Stimulated activated naive CD4-positive, alpha-beta T cell treated with Interleukin-2 at 50 U/mL for 16 hours (primary cell): ENCODE results near the gene JAGN1.
"Not testable (repeated sequence)": the region's sequence is repeated elsewhere in the genome, so short reads cannot be mapped to it uniquely, and the experiment has no call there.

Source experiments
- DNase-seq: peaks from one replicate; lab custom pipeline; 2025; lab: John Stamatoyannopoulos, UW

Gene JAGN1

GRCh38 chr3:9890249-9891071 lies at the start of gene JAGN1:
TSS of gene JAGN1 (plus strand) at chr3:9890610. CDS start at chr3:9890723, 113 bp downstream.
- DNase-seq, result peak; percentile 87

DNA sequence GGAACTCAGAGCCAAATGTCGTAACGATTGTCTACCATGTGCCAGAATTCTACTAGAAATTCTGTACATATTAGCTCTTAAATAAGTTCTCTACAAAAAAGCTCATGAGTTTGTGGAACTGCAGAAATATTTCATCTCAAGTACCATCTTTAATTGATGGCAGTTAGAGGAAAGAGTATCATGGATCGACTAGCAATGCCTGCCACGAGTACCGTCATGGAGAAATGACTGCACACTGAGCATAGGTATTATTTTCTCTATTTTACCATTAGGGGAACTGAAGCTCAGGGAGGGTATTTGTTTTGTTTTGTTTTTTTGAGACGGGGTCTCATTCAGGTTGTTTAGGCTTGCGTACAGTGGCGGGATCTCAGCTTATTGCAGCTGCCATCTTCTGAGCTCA lies 49.4 kb upstream of the JAGN1 start:
- DNase-seq, result no peak

DNA sequence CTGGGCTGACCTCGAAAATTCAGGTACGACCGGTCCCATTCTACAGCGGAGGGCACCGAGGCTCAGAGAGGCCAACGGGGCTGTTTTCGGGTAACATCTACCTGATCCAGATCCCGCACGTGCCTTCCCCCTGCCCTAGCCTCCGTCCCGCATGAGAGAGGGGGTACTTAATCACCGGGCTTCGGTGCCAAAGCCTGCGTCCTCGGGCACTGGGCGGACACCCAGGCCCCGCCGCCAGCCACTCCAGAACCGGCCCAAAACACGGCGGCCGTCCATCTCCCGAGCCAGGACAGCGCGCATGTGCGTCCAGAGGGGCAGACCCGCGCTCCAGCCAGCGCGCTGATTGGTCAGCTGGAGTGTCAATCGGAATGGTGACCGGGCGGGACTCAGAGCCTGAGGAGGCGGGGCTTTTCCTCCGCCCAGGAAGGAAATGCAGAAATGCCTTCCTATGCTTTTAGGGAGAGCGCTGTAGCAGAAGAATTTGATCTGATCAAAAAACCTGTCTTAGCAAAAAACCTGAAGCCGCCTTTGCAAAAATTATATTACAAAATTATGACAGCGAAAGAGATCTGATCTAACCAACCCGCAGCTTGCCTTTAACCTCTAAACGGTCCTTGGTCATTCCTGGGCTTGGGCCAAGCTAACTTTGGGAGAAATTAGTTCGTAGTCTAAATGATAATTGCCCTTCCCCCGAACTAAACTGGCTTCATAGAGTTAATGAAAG lies 46.5 kb upstream of the JAGN1 start, which contains the start of gene RPUSD3:
Gene RPUSD3, minus strand, starts transcription at position 294 of the 724 bp plus-strand sequence. Its CDS starts 18 bp downstream, at position 276.
- DNase-seq, result peak; percentile 91

DNA sequence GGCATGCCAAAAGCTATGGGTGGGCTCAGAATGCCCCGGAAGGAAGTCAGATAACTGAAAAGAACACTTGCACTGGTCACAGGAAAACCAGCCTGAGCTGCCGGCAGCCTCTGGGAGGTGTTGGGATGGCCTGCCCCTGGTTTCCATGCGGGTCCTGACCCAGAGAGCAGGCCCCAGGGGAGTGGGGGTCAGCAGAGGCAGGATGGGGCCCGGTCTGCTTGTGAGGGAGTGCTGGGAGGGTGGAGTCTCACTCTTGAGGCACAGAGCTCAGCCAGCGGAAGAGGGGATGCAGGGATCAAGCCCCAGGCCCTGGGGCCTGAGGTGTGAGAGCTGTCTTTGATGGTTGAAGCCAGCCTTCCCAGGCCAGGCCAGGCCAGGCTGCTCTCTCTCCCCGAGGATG lies 44.2 kb upstream of the JAGN1 start:
- no peak for DNase-seq

DNA sequence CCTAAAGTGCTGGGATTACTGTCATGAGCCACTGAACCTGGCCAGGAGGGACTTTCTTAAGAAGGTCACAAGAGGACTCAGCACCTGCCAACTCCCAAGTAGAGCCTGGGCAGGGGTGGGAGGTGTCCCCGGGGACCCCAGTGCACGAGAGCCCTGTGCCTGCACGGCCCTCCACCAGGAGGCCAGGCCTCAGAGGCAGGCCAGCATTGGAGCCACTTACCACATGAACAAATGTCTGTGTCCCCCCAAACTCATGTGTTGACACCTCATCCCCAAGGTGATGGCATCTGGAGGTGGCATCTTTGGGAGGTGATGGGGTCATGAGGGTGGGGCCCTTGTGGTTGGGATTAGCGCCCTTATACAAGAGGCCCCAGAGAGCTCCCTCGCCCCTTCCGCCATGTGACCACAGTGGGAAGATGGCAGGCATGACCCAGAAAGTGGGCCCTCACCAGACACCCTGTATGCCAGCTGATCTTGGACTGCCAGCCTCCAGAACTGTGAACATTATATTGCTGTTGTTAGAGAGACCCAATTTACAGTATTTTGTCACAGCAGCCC lies 43.4 kb upstream of the JAGN1 start:
- no peak for DNase-seq

DNA sequence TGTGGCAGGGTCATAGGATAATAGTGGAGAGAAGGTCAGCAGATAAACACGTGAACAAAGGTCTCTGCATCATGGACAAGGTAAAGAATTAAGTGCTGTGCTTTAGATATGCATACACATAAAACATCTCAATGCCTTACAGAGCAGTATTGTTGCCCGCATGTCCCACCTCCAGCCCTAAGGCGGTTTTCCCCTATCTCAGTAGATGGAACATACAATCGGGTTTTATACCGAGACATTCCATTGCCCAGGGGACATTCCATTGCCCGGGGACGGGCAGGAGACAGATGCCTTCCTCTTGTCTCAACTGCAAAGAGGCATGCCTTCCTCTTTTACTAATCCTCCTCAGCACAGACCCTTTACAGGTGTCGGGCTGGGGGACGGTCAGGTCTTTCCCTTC lies 42.5 kb upstream of the JAGN1 start:
- DNase-seq, result not testable (repeated sequence)

DNA sequence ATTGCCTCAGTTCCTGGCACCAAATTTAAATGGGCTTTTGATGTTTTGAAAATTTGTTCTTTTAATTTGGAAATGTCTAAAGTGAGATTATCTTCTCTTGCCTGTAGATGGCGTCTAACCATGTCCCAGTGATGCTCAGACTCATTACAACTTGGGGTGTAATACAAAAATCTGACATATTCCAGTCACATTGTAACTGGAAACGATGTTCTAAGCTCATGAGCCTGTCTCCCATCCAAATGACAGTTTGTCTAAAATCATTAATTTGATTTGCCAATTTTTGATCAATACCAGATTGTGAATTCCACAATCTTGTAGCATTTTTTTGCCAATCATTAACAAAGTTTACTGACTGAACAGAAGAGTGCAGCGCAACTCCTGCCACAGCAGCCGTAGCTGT lies 41.5 kb upstream of the JAGN1 start:
- not testable (repeated sequence) for DNase-seq

DNA sequence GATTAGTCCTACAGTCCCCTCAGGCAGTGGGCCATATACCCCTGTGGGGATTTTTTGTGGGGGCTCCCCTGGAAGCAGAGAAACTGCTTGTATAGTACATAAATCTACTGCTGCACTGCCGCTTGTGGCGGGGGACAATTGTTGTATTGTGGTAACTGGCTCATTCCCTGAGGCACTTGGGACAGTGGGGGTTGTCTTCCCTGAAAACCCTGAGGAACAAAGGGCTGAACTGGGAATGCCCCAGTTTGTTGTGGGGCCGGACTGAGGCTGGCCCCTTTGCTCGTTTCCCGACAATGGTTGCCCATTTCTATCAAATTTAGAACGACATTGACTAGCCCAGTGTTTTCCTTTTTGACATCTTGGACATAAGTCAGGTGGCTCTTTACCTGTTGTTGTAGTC lies 39.0 kb upstream of the JAGN1 start:
- DNase-seq, result not testable (repeated sequence)

DNA sequence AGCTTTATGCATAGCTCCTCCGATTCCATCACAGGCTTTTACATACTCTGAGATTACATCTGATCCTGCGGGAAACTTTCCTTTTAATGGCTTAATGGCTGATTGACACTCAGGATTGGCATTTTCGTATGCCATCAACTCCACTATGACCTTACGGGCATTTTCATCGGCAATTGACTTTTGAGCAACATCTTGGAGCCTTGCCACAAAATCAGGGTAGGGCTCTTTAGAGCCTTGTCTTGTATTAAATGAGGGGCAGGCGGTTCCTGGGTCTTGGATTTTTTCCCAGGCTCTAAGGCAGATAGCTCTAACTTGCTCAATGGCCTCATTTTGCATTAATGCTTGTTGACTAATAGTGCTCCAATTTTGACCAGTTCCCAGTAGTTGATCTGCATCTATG lies 38.5 kb upstream of the JAGN1 start:
- not testable (repeated sequence) for DNase-seq

- no peak for DNase-seq
These were observed 37.9 kb upstream of the JAGN1 start for GRCh38 chr3:9852528-9852927.

- DNase-seq, result not testable (repeated sequence)
These were observed 36.0 kb upstream of the JAGN1 start for GRCh38 chr3:9854291-9854940.

- DNase-seq, result no peak
These were observed 34.8 kb upstream of the JAGN1 start for GRCh38 chr3:9855594-9855993.

DNA sequence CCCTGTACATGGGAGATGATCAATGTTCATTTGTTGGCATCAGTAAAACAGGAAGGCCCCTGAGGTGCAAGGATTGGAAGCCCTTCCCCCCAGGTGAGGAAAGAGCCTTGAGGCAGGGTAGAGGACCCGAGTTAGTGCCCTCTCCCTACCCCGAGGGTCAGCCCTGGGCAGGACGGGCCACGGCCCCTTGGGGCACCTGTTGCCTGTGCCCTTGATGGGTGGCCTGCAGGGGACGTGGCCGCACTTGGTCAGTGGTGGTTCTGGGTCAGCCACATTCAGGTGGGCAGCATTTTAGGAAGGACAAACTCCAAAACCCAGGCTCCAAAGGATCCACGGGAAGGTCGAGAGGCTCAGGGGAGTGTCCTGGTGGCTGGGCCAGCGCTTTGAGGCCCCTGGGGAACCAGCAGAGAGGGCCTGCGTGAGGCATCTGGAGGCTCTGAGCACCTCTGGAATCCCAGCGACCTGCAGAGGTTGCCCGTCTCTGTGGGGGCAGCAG lies 30.8 kb upstream of the JAGN1 start:
- DNase-seq, result no peak

DNA sequence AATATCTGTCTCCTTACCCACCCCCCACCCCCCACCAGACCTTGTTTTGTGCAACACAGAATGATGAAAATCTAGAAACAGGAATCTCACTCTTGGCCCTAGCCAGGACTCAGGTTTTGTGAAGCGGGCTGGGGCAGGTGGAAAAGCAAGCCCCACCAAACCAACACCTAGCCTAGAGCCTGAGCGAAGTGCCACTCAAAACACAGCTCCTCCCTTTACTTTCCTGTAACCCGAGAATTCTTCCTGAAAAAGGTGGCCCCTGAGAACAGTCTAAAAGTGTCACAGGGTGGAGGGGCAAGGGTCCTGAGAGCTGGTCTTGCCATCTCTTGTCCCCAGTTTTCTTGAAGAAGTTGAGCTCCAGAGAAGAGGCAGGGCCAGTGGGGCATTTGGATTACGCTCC lies 29.2 kb upstream of the JAGN1 start:
- DNase-seq, result no peak

GRCh38 chr3:9861626-9862130 lies 28.7 kb upstream of the JAGN1 start:
- DNase-seq, result no peak

GRCh38 chr3:9862391-9863057 lies 27.9 kb upstream of the JAGN1 start:
- DNase-seq, result no peak

DNA sequence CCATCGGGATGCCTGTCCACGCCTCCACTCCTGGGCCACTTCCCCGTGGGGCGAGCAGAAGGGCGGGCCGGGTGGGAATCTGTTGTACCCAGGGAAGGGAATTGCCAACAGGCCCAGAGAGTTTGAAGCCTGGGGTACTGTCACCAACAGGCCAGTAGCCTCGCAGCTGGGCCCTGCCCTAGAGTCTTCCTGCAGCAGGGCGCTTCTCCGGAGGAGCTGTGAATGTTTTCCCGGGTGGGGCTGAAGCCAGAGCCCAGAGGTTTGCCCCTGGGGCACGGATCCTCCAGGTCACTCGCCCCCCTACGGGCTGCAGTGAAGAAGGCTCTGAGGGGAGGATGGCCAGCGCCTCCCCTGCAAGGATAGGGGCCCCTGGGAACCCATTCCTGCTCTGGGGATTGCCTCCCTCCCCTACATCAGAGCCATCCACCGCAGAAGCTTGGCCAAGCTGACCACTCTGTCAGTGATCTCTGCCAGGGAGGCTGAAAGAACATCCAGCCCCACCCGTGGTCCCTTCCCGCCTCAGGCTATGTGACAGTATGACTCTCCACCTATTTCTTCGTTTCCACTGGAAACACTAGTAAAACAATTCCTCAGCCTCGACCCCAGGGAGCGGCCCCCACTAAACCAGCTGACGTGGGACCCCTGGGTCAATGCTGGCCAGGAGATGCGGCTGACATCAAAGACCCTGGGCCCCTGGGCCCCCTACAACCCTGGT lies 27.2 kb upstream of the JAGN1 start:
- DNase-seq, result no peak

DNA sequence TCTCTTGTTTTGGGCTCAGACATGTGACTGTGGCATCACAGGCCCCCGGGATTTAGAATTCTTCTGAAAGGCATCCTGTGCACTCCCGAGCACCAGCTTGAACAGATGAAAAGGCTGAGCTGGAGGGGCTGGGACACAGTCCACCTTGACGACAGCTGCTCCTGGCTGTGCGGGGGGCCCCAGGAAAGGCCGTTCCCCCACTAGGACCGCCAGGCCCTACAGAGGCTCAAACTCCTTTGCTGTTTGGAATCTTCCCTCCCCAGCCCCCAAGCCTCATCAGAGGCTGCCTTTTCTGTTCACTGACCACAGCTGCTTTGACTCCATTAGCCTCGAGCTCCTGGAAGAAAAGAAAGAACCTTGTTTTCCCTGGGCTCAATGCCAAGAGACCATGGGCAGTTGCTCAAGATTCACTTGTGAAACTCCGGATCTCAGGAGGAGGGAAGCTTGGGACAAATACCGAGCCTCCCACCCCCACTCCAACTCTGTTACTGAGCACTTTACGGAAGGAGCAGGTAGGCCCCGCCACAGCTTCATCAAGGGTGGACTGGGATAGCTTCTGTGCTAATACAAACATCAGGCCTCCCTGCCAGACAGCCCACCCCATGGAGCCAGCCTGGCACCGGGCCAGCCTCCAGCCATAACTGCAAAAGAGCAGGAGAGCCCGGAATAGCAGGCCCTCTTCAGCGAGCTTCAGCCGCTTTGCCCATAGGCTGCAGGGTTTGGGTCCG lies 26.0 kb upstream of the JAGN1 start:
- DNase-seq, result no peak

DNA sequence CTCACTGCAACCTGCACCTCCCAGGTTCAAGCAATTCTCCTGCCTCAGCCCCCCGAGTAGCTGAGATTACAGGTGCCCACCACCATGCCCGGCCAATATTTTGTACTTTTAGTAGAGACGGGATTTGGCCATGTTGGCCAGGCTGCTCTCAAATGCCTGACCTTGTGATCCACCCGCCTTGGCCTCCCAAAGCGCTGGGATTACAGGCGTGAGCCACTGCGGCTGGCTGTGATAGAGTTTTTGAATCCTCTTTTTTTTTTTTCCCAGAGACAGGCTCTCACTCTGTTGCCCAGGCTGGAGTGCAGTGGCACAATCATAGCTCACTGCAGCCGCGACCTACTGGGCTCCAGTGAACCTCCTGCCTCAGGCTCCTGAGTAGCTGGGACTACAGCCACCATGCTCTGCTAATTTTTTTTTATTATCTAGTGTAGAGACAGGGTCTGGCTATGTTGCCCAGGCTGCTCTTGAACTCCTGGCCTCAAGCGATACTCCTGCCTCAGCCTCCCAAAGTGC lies 25.2 kb upstream of the JAGN1 start:
- not testable (repeated sequence) for DNase-seq

DNA sequence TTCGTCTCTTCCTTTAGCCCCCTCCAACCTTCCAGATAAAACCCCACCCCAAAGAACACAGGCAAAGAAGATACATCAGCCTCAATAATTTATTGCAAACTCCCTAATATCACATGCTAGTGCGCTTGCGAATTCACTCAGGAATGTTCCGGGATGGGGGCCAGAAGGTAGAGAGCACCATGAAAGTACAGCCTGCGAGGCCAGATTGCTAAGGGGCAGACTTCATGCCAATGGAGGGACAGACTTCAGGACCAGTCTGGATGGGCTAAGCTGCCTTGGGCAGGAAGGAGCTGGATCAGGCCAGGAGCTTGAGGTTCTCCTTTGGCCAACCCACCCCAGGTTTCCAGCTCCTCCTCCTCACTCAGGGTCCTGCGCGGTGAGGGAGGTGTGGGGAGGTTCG lies 23.8 kb upstream of the JAGN1 start:
- no peak for DNase-seq
